Hepatocyte (in vitro differentiated cells): ENCODE measurements around the gene TMA7.

Experiments used
- EZH2 ChIP-seq: fragments of 200-600 bp; sonication (generic); IDR thresholded peaks from 2 replicates; pipeline ENCODE4 v1.6.1; 2016; ENCODE audit warnings: antibody characterized with exemption, mild to moderate bottlenecking, borderline replicate concordance
- EZH2phosphoT487 ChIP-seq: fragments of 200-600 bp; sonication (generic); IDR thresholded peaks from one replicate; pipeline ENCODE4 v1.6.1; 2018; ENCODE audit warnings: antibody characterized with exemption, mild to moderate bottlenecking, low read depth, moderate library complexity; ENCODE audit not compliant: unreplicated experiment, severe bottlenecking
- TF ChIP-seq, protein P1 (sequence below): fragments of 200-600 bp; sonication (generic); IDR thresholded peaks from 2 replicates; pipeline ENCODE4 v1.5.1; 2016; ENCODE audit warnings: antibody characterized with exemption, mild to moderate bottlenecking; ENCODE audit not compliant: poor library complexity

DNA sequence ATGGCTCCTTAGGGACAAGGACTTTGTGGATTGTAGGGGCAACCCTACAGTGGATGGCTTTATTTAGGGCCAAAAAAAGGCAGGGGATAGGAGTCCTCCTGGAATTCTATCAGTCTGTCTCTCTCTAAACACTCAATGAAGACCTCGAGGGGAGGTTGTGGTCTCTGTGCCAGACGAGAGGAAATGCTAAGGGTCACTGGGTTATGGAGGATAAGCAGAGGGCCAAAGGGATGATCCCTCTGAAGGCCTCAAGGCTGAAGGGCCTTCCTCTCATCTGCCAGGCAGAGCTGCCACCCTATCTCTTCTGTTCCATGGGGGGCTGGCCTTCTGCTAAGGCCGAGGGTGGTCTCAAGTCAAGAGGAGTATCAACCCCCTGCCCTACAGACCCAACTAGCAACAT, 37.1 kb upstream of the TMA7 start:
- TF ChIP-seq, protein P1, sequence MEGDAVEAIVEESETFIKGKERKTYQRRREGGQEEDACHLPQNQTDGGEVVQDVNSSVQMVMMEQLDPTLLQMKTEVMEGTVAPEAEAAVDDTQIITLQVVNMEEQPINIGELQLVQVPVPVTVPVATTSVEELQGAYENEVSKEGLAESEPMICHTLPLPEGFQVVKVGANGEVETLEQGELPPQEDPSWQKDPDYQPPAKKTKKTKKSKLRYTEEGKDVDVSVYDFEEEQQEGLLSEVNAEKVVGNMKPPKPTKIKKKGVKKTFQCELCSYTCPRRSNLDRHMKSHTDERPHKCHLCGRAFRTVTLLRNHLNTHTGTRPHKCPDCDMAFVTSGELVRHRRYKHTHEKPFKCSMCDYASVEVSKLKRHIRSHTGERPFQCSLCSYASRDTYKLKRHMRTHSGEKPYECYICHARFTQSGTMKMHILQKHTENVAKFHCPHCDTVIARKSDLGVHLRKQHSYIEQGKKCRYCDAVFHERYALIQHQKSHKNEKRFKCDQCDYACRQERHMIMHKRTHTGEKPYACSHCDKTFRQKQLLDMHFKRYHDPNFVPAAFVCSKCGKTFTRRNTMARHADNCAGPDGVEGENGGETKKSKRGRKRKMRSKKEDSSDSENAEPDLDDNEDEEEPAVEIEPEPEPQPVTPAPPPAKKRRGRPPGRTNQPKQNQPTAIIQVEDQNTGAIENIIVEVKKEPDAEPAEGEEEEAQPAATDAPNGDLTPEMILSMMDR = no peak
- no peak for TF ChIP-seq EZH2phosphoT487
- no peak for TF ChIP-seq EZH2
